GM12872 (cell line): ENCODE data around the gene ERRFI1.

Experiments
- TF ChIP-seq, protein P1 (sequence below): IDR thresholded peaks from 3 replicates; pipeline ENCODE4 v1.5.1; 2011; ENCODE audit warnings: low read depth, mild to moderate bottlenecking, low read length, moderate library complexity; ENCODE audit not compliant: insufficient read depth

Gene ERRFI1

GRCh38 chr1:7989762-7990428 is 36.2 kb downstream of the ERRFI1 start:
- TF ChIP-seq, protein P1, sequence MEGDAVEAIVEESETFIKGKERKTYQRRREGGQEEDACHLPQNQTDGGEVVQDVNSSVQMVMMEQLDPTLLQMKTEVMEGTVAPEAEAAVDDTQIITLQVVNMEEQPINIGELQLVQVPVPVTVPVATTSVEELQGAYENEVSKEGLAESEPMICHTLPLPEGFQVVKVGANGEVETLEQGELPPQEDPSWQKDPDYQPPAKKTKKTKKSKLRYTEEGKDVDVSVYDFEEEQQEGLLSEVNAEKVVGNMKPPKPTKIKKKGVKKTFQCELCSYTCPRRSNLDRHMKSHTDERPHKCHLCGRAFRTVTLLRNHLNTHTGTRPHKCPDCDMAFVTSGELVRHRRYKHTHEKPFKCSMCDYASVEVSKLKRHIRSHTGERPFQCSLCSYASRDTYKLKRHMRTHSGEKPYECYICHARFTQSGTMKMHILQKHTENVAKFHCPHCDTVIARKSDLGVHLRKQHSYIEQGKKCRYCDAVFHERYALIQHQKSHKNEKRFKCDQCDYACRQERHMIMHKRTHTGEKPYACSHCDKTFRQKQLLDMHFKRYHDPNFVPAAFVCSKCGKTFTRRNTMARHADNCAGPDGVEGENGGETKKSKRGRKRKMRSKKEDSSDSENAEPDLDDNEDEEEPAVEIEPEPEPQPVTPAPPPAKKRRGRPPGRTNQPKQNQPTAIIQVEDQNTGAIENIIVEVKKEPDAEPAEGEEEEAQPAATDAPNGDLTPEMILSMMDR, result no peak

- TF ChIP-seq, protein P1, result no peak
Observed at GRCh38 chr1:7988576-7988975, 37.5 kb downstream of the ERRFI1 start.

DNA sequence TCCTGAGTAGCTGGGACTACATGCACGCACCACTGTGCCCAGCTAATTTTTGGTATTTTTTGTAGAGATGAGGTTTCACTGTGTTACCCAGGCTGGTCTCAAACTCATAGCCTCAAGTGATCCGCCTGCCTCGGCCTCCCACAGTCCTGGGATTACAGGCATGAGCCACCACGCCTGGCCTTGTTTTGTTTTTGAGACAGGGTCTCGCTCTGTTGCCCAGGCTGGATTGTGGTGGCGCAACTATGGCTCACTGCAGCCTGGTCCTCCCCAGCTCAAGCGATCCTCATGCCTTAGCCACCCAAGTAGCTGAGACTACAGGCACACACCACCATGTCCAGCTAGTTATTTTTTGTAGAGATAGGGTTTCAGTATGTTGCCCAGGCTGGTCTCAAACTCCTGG is 38.6 kb downstream of the ERRFI1 start:
- TF ChIP-seq, protein P1, result no peak

DNA sequence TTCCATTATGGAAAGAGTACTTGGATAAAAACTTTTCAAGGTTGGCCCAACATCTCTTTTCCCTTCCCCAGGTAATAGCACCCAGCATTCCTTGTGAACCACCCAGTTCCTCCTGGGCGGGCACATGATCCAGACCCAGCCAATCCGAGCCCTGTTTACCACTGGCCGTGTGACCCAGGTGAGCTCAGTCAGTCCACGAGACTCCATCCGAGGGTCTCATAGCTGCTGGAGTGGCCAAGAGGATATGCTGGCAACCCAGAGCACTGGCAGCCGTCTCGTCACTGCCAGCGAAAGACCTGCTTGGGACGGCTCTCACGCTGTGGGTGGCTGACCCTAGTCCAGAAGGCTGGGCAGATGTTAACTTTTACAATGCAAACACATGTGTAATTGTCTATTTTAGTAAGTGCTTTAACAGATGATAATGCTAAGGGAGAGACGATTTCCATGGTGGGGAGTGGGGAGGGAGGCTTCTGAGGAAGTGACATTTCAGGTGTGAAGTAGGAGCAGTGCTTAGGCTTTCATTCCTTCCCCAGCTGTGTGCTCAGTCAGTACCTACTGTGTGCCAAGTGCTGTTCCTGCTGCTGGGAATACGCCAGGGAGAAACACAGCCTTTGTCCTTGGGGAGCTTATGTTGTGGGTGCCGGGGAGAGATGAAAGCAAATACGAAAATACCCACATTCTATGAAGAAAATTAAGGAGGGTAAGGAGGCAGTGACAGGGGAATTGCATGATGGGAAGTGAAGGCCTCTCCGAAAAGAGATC is 40.1 kb downstream of the ERRFI1 start:
- TF ChIP-seq, protein P1, result no peak

DNA sequence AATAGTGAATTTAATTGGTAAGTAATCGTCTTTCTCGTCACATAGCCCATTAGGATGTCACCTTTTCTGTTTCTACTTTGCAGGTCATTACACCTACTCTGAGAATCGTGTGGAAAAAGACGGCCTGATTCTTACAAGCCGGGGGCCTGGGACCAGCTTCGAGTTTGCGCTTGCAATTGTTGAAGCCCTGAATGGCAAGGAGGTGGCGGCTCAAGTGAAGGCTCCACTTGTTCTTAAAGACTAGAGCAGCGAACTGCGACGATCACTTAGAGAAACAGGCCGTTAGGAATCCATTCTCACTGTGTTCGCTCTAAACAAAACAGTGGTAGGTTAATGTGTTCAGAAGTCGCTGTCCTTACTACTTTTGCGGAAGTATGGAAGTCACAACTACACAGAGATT is 41.3 kb downstream of the ERRFI1 start:
- TF ChIP-seq, protein P1, result no peak

GRCh38 chr1:7983086-7983778 is 42.9 kb downstream of the ERRFI1 start:
- TF ChIP-seq, protein P1, result no peak

DNA sequence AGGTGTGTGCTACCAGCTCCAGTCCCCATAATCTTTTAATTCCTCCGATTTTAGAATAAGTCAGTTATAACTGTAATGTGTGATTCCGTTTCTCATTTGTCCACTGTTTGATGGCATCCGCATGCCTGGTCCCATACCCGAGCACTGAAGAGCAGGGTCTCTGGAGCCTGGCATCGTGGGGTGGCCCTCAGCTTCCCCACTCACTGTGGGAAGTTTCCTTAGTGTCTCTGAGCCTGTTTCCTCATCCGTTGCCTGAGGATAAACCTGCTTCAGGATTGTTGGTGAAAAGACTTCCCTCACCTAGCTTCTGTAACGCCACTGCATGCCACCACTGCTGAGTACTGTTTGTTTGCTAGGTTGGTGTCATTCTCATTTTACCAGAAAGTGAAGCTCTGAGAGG is 45.1 kb downstream of the ERRFI1 start:
- TF ChIP-seq, protein P1, result no peak
